SU-DHL-6 (cell line): ENCODE measurements around the gene ABCC2.

Experiments used
- EZH2phosphoT487 ChIP-seq: fragments of 200-600 bp; sonication (generic), shearing (Covaris generic); conservative IDR thresholded peaks from 2 replicates; pipeline ENCODE4 v1.6.1; 2018; ENCODE audit warnings: mild to moderate bottlenecking, antibody characterized with exemption, low read length, moderate library complexity, mixed read lengths
- TF ChIP-seq, protein P1 (sequence below): fragments of 200-600 bp; sonication (generic); IDR thresholded peaks from one replicate; pipeline ENCODE4 v1.5.1; 2017; ENCODE audit warnings: antibody characterized with exemption, mild to moderate bottlenecking, low read length, moderate library complexity; ENCODE audit not compliant: insufficient read depth, poor library complexity, severe bottlenecking

DNA sequence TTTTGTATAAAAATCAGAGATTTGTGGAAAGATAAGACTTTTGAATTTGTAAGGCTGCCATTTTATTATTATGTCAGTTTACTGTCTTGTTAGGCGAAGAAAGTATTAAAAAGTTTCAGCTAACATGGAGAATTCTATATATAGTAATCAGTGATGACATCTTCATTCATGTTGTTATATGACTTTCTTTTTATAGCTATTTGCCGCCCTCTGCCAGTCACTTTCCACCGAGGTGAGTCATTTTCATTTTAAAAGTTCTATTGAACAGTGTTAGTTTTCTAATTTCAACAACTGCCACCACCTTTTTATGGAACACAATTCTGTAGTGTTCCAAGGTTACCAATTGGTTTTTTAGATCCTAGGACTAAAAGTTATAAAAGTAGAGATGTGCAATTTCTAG, 38.6 kb upstream of the ABCC2 start:
- TF ChIP-seq, protein P1, sequence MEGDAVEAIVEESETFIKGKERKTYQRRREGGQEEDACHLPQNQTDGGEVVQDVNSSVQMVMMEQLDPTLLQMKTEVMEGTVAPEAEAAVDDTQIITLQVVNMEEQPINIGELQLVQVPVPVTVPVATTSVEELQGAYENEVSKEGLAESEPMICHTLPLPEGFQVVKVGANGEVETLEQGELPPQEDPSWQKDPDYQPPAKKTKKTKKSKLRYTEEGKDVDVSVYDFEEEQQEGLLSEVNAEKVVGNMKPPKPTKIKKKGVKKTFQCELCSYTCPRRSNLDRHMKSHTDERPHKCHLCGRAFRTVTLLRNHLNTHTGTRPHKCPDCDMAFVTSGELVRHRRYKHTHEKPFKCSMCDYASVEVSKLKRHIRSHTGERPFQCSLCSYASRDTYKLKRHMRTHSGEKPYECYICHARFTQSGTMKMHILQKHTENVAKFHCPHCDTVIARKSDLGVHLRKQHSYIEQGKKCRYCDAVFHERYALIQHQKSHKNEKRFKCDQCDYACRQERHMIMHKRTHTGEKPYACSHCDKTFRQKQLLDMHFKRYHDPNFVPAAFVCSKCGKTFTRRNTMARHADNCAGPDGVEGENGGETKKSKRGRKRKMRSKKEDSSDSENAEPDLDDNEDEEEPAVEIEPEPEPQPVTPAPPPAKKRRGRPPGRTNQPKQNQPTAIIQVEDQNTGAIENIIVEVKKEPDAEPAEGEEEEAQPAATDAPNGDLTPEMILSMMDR: no peak
- TF ChIP-seq EZH2phosphoT487: no peak
